Measurements from ENCODE around the gene CFAP54.
"Not testable (repeated sequence)": the region's sequence is repeated elsewhere in the genome, so short reads cannot be mapped to it uniquely, and the experiment has no call there.

Gene CFAP54

GRCh38 chr12:96459281-96459680 lies 30.1 kb upstream of the CFAP54 start:
- DNase-seq (ENCODE audit: low spot score in 2 of 2); in situ Hi-C loops (cut with MboI; ENCODE audit: low sequenced_read_pairs); H3K27me3 ChIP-seq (ENCODE audit: low read depth); H3K36me3 ChIP-seq (replicated peaks); H3K4me3 ChIP-seq; H3K4me1 ChIP-seq; H3K9me3 ChIP-seq: not testable (repeated sequence)

- H3K27me3 ChIP-seq (ENCODE audit: low read depth): no peaks in the 10 kb centered on the region
- in situ Hi-C loops (cut with MboI; ENCODE audit: low sequenced_read_pairs): no loop called here
Measured at GRCh38 chr12:96462571-96463280, 26.7 kb upstream of the CFAP54 start.

GRCh38 chr12:96465896-96466295 lies 23.5 kb upstream of the CFAP54 start:
- H3K4me1 ChIP-seq: no peaks in the 10 kb centered on the region
- no peaks in the 10 kb centered on the region for H3K36me3 ChIP-seq (replicated peaks)
- H3K27me3 ChIP-seq (ENCODE audit: low read depth): no peaks in the 10 kb centered on the region
- H3K9me3 ChIP-seq: no peaks in the 10 kb centered on the region
- in situ Hi-C loops (cut with MboI; ENCODE audit: low sequenced_read_pairs): no loop called here
- H3K4me3 ChIP-seq: no peak overlapping the region
- no peak for DNase-seq (ENCODE audit: low spot score in 2 of 2)

More at GRCh38 chr12:96462571-96463280, 26.7 kb upstream of the CFAP54 start:
- DNase-seq (ENCODE audit: low spot score in 2 of 2): no peak
- no peaks in the 10 kb centered on the region for H3K9me3 ChIP-seq
- no peaks in the 10 kb centered on the region for H3K4me1 ChIP-seq
- no peaks in the 10 kb centered on the region for H3K36me3 ChIP-seq (replicated peaks)
- H3K4me3 ChIP-seq: no peak overlapping the region

GRCh38 chr12:96466939-96467751 lies 22.2 kb upstream of the CFAP54 start:
- Histone ChIP-seq H3K9me3 (no peaks in the 10 kb centered on the region), H3K36me3 (replicated peaks) (no peaks in the 10 kb centered on the region), H3K4me3 (no peak overlapping the region), H3K4me1 (no peaks in the 10 kb centered on the region), H3K27me3 (ENCODE audit: low read depth) (no peaks in the 10 kb centered on the region)
- in situ Hi-C loops (cut with MboI; ENCODE audit: low sequenced_read_pairs): no loop called here
- DNase-seq (ENCODE audit: low spot score in 2 of 2): no peak

GRCh38 chr12:96471368-96472050 lies 17.9 kb upstream of the CFAP54 start:
- no peak overlapping the region for H3K4me3 ChIP-seq
- H3K4me1 ChIP-seq: no peaks in the 10 kb centered on the region
- H3K9me3 ChIP-seq: no peaks in the 10 kb centered on the region
- DNase-seq (ENCODE audit: low spot score in 2 of 2): no peak
- in situ Hi-C loops (cut with MboI; ENCODE audit: low sequenced_read_pairs): no loop called here
- no peaks in the 10 kb centered on the region for H3K36me3 ChIP-seq (replicated peaks)
- no peaks in the 10 kb centered on the region; the same call in 1 of the 2 replicates for H3K27me3 ChIP-seq (ENCODE audit: low read depth)

GRCh38 chr12:96472384-96472783 lies 17.0 kb upstream of the CFAP54 start:
- no peak overlapping the region for H3K4me3 ChIP-seq
- no peaks in the 10 kb centered on the region; the same call in 1 of the 2 replicates for H3K27me3 ChIP-seq (ENCODE audit: low read depth)
- no peaks in the 10 kb centered on the region for H3K36me3 ChIP-seq (replicated peaks)
- no peaks in the 10 kb centered on the region for H3K9me3 ChIP-seq
- H3K4me1 ChIP-seq: no peaks in the 10 kb centered on the region
- in situ Hi-C loops (cut with MboI; ENCODE audit: low sequenced_read_pairs): no loop called here
- no peak for DNase-seq (ENCODE audit: low spot score in 2 of 2)

GRCh38 chr12:96473394-96474093 lies 15.8 kb upstream of the CFAP54 start:
- H3K27me3 ChIP-seq (ENCODE audit: low read depth): no peaks in the 10 kb centered on the region; the same call in 1 of the 2 replicates
- in situ Hi-C loops (cut with MboI; ENCODE audit: low sequenced_read_pairs): no loop called here
- H3K4me3 ChIP-seq: no peak overlapping the region
- no peaks in the 10 kb centered on the region for H3K36me3 ChIP-seq (replicated peaks)
- no peaks in the 10 kb centered on the region for H3K9me3 ChIP-seq
- H3K4me1 ChIP-seq: no peaks in the 10 kb centered on the region
- DNase-seq (ENCODE audit: low spot score in 2 of 2): no peak

GRCh38 chr12:96474206-96474605 lies 15.2 kb upstream of the CFAP54 start:
- in situ Hi-C loops (cut with MboI; ENCODE audit: low sequenced_read_pairs): no loop called here
- no peaks in the 10 kb centered on the region for H3K36me3 ChIP-seq (replicated peaks)
- H3K9me3 ChIP-seq: no peaks in the 10 kb centered on the region
- no peak for DNase-seq (ENCODE audit: low spot score in 2 of 2)
- no peaks in the 10 kb centered on the region for H3K4me1 ChIP-seq
- no peak overlapping the region for H3K4me3 ChIP-seq
- H3K27me3 ChIP-seq (ENCODE audit: low read depth): no peaks in the 10 kb centered on the region; the same call in 1 of the 2 replicates

- Histone ChIP-seq H3K4me3 (no peak overlapping the region), H3K27me3 (ENCODE audit: low read depth) (no peaks in the 10 kb centered on the region; the same call in 1 of the 2 replicates), H3K9me3 (no peaks in the 10 kb centered on the region), H3K36me3 (replicated peaks) (no peaks in the 10 kb centered on the region), H3K4me1 (no peaks in the 10 kb centered on the region)
- in situ Hi-C loops (cut with MboI; ENCODE audit: low sequenced_read_pairs): no loop called here
- DNase-seq (ENCODE audit: low spot score in 2 of 2): no peak
Measured at GRCh38 chr12:96478011-96478410, 11.4 kb upstream of the CFAP54 start.

- H3K27me3 ChIP-seq (ENCODE audit: low read depth): peaks cover 2% of the 10 kb centered on the region
- in situ Hi-C loops (cut with MboI; ENCODE audit: low sequenced_read_pairs): no loop called here
- H3K36me3 ChIP-seq (replicated peaks): no peaks in the 10 kb centered on the region
- H3K4me1 ChIP-seq: no peaks in the 10 kb centered on the region
- H3K9me3 ChIP-seq: no peaks in the 10 kb centered on the region
- H3K4me3 ChIP-seq: no peak overlapping the region
- DNase-seq (ENCODE audit: low spot score in 2 of 2): no peak
Measured at GRCh38 chr12:96482086-96482485, 7.3 kb upstream of the CFAP54 start.

GRCh38 chr12:96483116-96483515 lies 6.3 kb upstream of the CFAP54 start:
- Histone ChIP-seq H3K27me3 (ENCODE audit: low read depth) (peaks cover 10% of the 10 kb centered on the region), H3K4me1 (no peaks in the 10 kb centered on the region), H3K36me3 (replicated peaks) (no peaks in the 10 kb centered on the region), H3K4me3 (no peak overlapping the region), H3K9me3 (no peaks in the 10 kb centered on the region)
- in situ Hi-C loops (cut with MboI; ENCODE audit: low sequenced_read_pairs): no loop called here
- DNase-seq (ENCODE audit: low spot score in 2 of 2): no peak

GRCh38 chr12:96486751-96487613 lies 2.4 kb upstream of the CFAP54 start:
- no peaks in the 10 kb centered on the region for H3K36me3 ChIP-seq (replicated peaks)
- no peaks in the 10 kb centered on the region for H3K9me3 ChIP-seq
- peaks cover 15% of the 10 kb centered on the region for H3K27me3 ChIP-seq (ENCODE audit: low read depth)
- H3K4me3 ChIP-seq: no peak overlapping the region
- no peak for DNase-seq (ENCODE audit: low spot score in 2 of 2)
- H3K4me1 ChIP-seq: no peaks in the 10 kb centered on the region; the same call in 1 of the 2 replicates
- in situ Hi-C loops (cut with MboI; ENCODE audit: low sequenced_read_pairs): no loop called here

- no peak overlapping the region for H3K4me3 ChIP-seq
- peaks cover 15% of the 10 kb centered on the region for H3K27me3 ChIP-seq (ENCODE audit: low read depth)
- H3K36me3 ChIP-seq (replicated peaks): no peaks in the 10 kb centered on the region
- H3K4me1 ChIP-seq: no peaks in the 10 kb centered on the region; the same call in 1 of the 2 replicates
- no peak for DNase-seq (ENCODE audit: low spot score in 2 of 2)
- in situ Hi-C loops (cut with MboI; ENCODE audit: low sequenced_read_pairs): no loop called here
- no peaks in the 10 kb centered on the region for H3K9me3 ChIP-seq
Measured at GRCh38 chr12:96487634-96488033, 1.7 kb upstream of the CFAP54 start.
